ENCODE data around the gene TMEM205. TPM values are rescaled to one million over a fixed set of nuclear protein-coding genes. Genes with fewer than 3 reads are reported as not detected.
"Not testable (repeated sequence)": the region's sequence is repeated elsewhere in the genome, so short reads cannot be mapped to it uniquely, and the experiment has no call there.

The TMEM205 gene
- total RNA-seq, 4 donors from 2014 or later = 177 to 222 (median 208) TPM

GRCh38 chr19:11338569-11339253 lies 7.4 kb downstream of the TMEM205 start:
- intact Hi-C loops (cut with DNase I; ENCODE audit: low total_unique reads) = no loop called here
- no peak for TF ChIP-seq CTCF (IDR thresholded peaks at IDR 0.05)
- TF ChIP-seq POLR2A (IDR thresholded peaks at IDR 0.05) = no peak
- peak overlapping the region; percentile 84 for H3K4me3 ChIP-seq (ENCODE audit: low read depth, poor library complexity, severe bottlenecking)
- DNase-seq (ENCODE audit: low spot score in 2 of 2) = no peak
- 10 to 14% methylated on average over 21 of the region's 21 CpGs for WGBS, 2 donors

- intact Hi-C loops (cut with DNase I; ENCODE audit: low total_unique reads) = no loop called here
- no peak overlapping the region for H3K4me3 ChIP-seq (ENCODE audit: low read depth, poor library complexity, severe bottlenecking)
- no peak for DNase-seq (ENCODE audit: low spot score in 2 of 2)
- TF ChIP-seq POLR2A (IDR thresholded peaks at IDR 0.05) (no peak), CTCF (IDR thresholded peaks at IDR 0.05) (no peak)
- 62% methylated on average over 7 of the region's 7 CpGs for WGBS, 2 donors
These were observed 7.9 kb downstream of the TMEM205 start for GRCh38 chr19:11338121-11338520.

- intact Hi-C loops (cut with DNase I; ENCODE audit: low total_unique reads) = no loop called here
- no peak overlapping the region for H3K4me3 ChIP-seq (ENCODE audit: low read depth, poor library complexity, severe bottlenecking)
- no peak for TF ChIP-seq POLR2A (IDR thresholded peaks at IDR 0.05)
- no peak for TF ChIP-seq CTCF (IDR thresholded peaks at IDR 0.05)
- DNase-seq (ENCODE audit: low spot score in 2 of 2) = no peak
- WGBS, 2 donors = 86 to 89% methylated on average over 14 of the region's 14 CpGs
These were observed 9.0 kb downstream of the TMEM205 start for GRCh38 chr19:11337080-11337479.

- 95 to 97% methylated on average over 16 of the region's 17 CpGs for WGBS, 2 donors
- no peak for TF ChIP-seq POLR2A (IDR thresholded peaks at IDR 0.05)
- no peak for TF ChIP-seq CTCF (IDR thresholded peaks at IDR 0.05)
- DNase-seq (ENCODE audit: low spot score in 2 of 2) = no peak
- intact Hi-C loops (cut with DNase I; ENCODE audit: low total_unique reads) = no loop called here
- no peak overlapping the region for H3K4me3 ChIP-seq (ENCODE audit: low read depth, poor library complexity, severe bottlenecking)
These were observed 10.5 kb downstream of the TMEM205 start for GRCh38 chr19:11335449-11336146.

- H3K4me3 ChIP-seq (ENCODE audit: low read depth, poor library complexity, severe bottlenecking); intact Hi-C loops (cut with DNase I; ENCODE audit: low total_unique reads); DNase-seq (ENCODE audit: low spot score in 2 of 2): not testable (repeated sequence)
- WGBS, 2 donors = 78 to 83% methylated on average over 9 of the region's 9 CpGs
These were observed 12.2 kb downstream of the TMEM205 start for GRCh38 chr19:11333838-11334237.

GRCh38 chr19:11332822-11333221 lies 13.2 kb downstream of the TMEM205 start:
- 95 to 96% methylated on average over 5 of the region's 5 CpGs for WGBS, 2 donors
- no peak overlapping the region for H3K4me3 ChIP-seq (ENCODE audit: low read depth, poor library complexity, severe bottlenecking)
- TF ChIP-seq POLR2A (IDR thresholded peaks at IDR 0.05) = no peak
- no peak for TF ChIP-seq CTCF (IDR thresholded peaks at IDR 0.05)
- intact Hi-C loops (cut with DNase I; ENCODE audit: low total_unique reads) = no loop called here
- DNase-seq (ENCODE audit: low spot score in 2 of 2) = no peak

All from lower leg skin (tissue), 4 donors.